Osteocyte (in vitro differentiated cells): ENCODE data around the gene MS4A5. TPM values are rescaled to one million over a fixed set of nuclear protein-coding genes. Genes with fewer than 3 reads are reported as not detected.

Source experiments
- DNase-seq: peaks from one replicate; pipeline ENCODE4 v3.0.0; 2021; ENCODE audit warnings: mixed read lengths; ENCODE audit not compliant: unreplicated experiment; ENCODE audit errors: extremely low spot score
- H3K27ac Mint-ChIP-seq: one replicate; pipeline ENCODE4 v1.8.0; 2021; ENCODE audit warnings: mild to moderate bottlenecking, mixed read lengths; ENCODE audit not compliant: unreplicated experiment
- H3K27me3 Mint-ChIP-seq: one replicate; pipeline ENCODE4 v1.8.0; 2021; ENCODE audit warnings: mixed read lengths; ENCODE audit not compliant: unreplicated experiment
- H3K36me3 Mint-ChIP-seq: one replicate; pipeline ENCODE4 v1.8.0; 2021; ENCODE audit warnings: mixed read lengths; ENCODE audit not compliant: unreplicated experiment
- H3K4me1 Mint-ChIP-seq: one replicate; pipeline ENCODE4 v1.8.0; 2021; ENCODE audit warnings: mixed read lengths; ENCODE audit not compliant: unreplicated experiment
- H3K4me3 Mint-ChIP-seq: one replicate; pipeline ENCODE4 v1.8.0; 2021; ENCODE audit warnings: mild to moderate bottlenecking, moderate library complexity, mixed read lengths; ENCODE audit not compliant: unreplicated experiment
- H3K9me3 Mint-ChIP-seq: one replicate; pipeline ENCODE4 v1.8.0; 2021; ENCODE audit warnings: mixed read lengths; ENCODE audit not compliant: unreplicated experiment
- long read RNA-seq: library from polyadenylated mRNA; unstranded; transcript quantifications from one replicate; pipeline ENCODE4 v2.0.0, GENCODE V29; 2021
- total RNA-seq: library from RNA; stranded (reverse); gene quantifications from 2 replicates; pipeline ENCODE4 v1.2.1, GENCODE V29; 2021
- TF ChIP-seq, protein P1 (sequence below): fragments of 200-600 bp; sonication (generic); IDR thresholded peaks from 2 replicates; pipeline ENCODE4 v1.5.0; 2021; ENCODE audit warnings: antibody characterized with exemption, mild to moderate bottlenecking, moderate library complexity

Gene MS4A5, protein sequence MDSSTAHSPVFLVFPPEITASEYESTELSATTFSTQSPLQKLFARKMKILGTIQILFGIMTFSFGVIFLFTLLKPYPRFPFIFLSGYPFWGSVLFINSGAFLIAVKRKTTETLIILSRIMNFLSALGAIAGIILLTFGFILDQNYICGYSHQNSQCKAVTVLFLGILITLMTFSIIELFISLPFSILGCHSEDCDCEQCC
- total RNA-seq = not detected in 2 replicates
- long read RNA-seq = 0 reads

DNA sequence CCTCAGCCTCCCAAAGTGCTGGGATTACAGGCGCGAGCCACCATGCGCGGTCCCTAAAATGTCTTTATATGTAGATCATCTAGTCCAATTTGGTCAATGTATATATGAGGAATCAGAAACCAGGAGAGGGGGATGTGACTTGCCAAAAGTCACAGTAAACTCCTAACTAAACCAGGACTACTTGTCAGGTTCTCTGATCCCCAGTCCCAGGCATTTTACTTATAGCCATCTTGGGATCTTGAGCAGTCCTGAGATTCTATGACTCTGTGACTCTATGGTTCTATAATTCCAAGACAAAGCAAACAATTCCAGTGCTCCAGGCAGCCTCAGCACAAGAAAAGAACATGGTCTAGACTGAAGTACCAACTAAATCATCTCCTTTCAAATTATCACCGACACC, at the start of gene MS4A5:
Gene MS4A5, plus strand, starts transcription at position 301 of the 400 bp plus-strand sequence. CDS start 103 bp downstream, outside the sequence.
- H3K36me3 Mint-ChIP-seq = no peaks in the 10 kb centered on the region
- H3K4me3 Mint-ChIP-seq = no peak within 1 kb of the TSS
- no peaks in the 10 kb centered on the region for H3K4me1 Mint-ChIP-seq
- TF ChIP-seq, protein P1, sequence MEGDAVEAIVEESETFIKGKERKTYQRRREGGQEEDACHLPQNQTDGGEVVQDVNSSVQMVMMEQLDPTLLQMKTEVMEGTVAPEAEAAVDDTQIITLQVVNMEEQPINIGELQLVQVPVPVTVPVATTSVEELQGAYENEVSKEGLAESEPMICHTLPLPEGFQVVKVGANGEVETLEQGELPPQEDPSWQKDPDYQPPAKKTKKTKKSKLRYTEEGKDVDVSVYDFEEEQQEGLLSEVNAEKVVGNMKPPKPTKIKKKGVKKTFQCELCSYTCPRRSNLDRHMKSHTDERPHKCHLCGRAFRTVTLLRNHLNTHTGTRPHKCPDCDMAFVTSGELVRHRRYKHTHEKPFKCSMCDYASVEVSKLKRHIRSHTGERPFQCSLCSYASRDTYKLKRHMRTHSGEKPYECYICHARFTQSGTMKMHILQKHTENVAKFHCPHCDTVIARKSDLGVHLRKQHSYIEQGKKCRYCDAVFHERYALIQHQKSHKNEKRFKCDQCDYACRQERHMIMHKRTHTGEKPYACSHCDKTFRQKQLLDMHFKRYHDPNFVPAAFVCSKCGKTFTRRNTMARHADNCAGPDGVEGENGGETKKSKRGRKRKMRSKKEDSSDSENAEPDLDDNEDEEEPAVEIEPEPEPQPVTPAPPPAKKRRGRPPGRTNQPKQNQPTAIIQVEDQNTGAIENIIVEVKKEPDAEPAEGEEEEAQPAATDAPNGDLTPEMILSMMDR = no peak
- no peak for DNase-seq
- peaks cover 9% of the 10 kb centered on the region for H3K27me3 Mint-ChIP-seq
- H3K27ac Mint-ChIP-seq = no peak within 1 kb of the TSS
- no peaks in the 10 kb centered on the region for H3K9me3 Mint-ChIP-seq

DNA sequence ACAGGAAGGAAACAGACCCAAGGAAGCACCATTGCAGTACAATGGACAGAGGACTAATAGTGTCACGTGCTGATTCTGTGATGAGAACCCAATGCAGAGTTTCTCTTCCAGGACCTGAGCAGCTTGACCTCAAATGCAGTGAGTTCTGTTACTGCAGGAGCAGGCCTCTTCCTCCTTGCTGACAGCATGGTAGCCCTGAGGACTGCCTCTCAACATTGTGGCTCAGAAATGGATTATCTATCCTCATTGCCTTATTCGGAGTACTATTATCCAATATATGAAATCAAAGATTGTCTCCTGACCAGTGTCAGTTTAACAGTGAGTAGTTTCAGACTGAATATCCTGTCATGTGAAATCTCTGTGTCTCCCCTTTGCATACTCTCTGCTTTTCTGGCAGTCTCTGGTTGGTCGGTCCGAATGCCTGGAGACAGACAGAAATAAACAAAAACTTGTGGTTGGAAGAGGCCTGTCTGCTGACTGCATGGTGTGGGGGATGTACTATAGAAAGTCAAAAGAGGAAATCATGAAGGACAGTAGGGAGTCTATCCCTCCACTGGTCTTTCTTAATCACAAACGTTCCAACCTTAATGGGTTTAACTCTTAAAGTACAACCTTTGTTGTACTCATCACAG, 40.0 kb upstream of the MS4A5 start:
- Mint-ChIP-seq H3K4me3 (no peak overlapping the region), H3K9me3 (no peaks in the 10 kb centered on the region), H3K36me3 (no peaks in the 10 kb centered on the region)

DNA sequence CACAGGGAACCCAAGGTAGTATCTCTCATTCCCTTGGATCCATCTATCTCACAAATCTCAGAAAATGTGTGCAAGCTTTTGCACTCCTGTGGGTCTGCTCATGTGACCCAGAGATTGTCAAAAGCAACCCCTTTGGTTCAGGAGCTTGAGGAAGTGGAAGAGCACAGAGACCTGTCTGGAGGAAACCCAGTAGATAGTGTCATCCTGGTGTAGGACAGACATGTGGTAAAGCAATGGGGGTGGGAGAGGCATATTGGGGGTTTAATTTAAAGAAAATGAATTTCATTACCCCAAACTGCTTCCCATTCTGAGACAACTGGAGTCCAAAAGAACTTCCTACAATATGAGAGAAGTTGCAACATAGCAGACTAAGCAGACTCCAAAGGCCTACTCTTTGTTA, 39.0 kb upstream of the MS4A5 start:
- no peaks in the 10 kb centered on the region for H3K36me3 Mint-ChIP-seq
- H3K27ac Mint-ChIP-seq = no peak overlapping the region
- no peak overlapping the region for H3K4me3 Mint-ChIP-seq
- peaks cover 14% of the 10 kb centered on the region for H3K27me3 Mint-ChIP-seq
- no peaks in the 10 kb centered on the region for H3K9me3 Mint-ChIP-seq
- no peaks in the 10 kb centered on the region for H3K4me1 Mint-ChIP-seq
- TF ChIP-seq, protein P1 = no peak
- no peak for DNase-seq

More for the DNA sequence above, 40.0 kb upstream of the MS4A5 start:
- no peak for DNase-seq
- H3K27me3 Mint-ChIP-seq = peaks cover 16% of the 10 kb centered on the region
- H3K4me1 Mint-ChIP-seq = no peaks in the 10 kb centered on the region
- H3K27ac Mint-ChIP-seq = no peak overlapping the region
- TF ChIP-seq, protein P1 = no peak

DNA sequence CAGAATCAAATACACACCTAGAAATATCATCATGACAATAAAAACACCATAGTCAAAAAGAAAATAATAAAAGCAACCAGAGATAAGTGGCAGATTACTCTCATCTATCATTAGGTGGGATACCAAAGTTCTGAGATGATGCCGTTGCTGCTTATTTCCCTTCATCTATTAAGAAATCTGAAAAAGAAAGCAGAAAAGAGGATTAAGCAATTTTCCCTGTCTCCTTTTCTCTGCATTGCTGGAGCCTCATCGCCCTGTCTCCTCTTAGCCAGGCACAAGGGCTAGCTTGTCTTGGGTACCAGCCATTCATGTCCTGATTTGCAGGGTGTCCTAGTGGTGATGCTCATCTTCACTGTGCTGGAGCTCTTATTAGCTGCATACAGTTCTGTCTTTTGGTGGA, 37.0 kb upstream of the MS4A5 start:
- no peaks in the 10 kb centered on the region for H3K9me3 Mint-ChIP-seq
- no peak overlapping the region for H3K27ac Mint-ChIP-seq
- no peaks in the 10 kb centered on the region for H3K4me1 Mint-ChIP-seq
- no peaks in the 10 kb centered on the region for H3K36me3 Mint-ChIP-seq
- no peak overlapping the region for H3K4me3 Mint-ChIP-seq
- TF ChIP-seq, protein P1 = no peak
- peaks cover 12% of the 10 kb centered on the region for H3K27me3 Mint-ChIP-seq
- no peak for DNase-seq

DNA sequence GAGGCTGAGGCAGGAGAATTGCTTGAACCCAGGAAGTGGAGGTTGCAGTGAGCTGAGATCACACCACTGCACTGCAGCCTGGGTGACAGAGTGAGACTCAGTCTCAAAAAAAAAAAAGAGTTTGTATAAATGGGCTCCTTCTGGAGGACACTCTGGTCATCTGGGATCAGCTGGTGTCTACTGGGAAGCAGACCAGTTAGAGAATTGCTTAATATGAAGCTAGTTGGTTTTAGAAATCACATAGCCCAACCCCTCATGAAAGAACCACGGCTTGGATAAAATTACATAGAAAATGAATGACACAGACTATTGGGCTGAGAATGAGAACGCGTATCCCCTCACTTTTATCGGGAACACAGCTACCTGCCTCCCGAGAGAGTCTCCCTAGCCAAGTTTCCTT, 36.4 kb upstream of the MS4A5 start:
- no peaks in the 10 kb centered on the region for H3K9me3 Mint-ChIP-seq
- H3K27ac Mint-ChIP-seq = no peak overlapping the region
- TF ChIP-seq, protein P1 = no peak
- H3K27me3 Mint-ChIP-seq = peaks cover 12% of the 10 kb centered on the region
- H3K4me1 Mint-ChIP-seq = no peaks in the 10 kb centered on the region
- H3K4me3 Mint-ChIP-seq = no peak overlapping the region
- DNase-seq = no peak
- no peaks in the 10 kb centered on the region for H3K36me3 Mint-ChIP-seq
